ENCODE measurements around the gene INSIG2. TPM values are rescaled to one million over a fixed set of nuclear protein-coding genes. Genes with fewer than 3 reads are reported as not detected.

Gene INSIG2
- total and polyA plus RNA-seq, 2 of the 8 experiments (the other 6 are each of a cell fraction or from before 2014, with no cell fraction given), result 7.0 to 11.2 TPM

DNA sequence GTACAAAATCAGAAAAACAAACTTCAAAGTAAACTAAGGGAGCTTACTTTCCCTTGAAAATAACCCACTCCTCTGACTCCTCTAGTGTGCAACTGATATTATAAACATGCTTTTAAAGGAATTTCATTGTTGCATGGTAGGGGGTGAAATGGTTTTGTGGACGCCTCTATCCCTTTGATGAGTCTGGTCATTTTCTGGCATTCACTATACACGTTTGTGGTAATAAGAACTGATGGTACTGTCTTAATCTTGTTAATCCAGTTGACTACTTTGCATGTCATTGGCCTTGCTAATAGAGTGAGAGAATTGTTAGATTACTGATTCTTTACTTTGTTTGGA lies 2.8 kb downstream of the INSIG2 start (continued):
- TF ChIP-seq, protein P1, sequence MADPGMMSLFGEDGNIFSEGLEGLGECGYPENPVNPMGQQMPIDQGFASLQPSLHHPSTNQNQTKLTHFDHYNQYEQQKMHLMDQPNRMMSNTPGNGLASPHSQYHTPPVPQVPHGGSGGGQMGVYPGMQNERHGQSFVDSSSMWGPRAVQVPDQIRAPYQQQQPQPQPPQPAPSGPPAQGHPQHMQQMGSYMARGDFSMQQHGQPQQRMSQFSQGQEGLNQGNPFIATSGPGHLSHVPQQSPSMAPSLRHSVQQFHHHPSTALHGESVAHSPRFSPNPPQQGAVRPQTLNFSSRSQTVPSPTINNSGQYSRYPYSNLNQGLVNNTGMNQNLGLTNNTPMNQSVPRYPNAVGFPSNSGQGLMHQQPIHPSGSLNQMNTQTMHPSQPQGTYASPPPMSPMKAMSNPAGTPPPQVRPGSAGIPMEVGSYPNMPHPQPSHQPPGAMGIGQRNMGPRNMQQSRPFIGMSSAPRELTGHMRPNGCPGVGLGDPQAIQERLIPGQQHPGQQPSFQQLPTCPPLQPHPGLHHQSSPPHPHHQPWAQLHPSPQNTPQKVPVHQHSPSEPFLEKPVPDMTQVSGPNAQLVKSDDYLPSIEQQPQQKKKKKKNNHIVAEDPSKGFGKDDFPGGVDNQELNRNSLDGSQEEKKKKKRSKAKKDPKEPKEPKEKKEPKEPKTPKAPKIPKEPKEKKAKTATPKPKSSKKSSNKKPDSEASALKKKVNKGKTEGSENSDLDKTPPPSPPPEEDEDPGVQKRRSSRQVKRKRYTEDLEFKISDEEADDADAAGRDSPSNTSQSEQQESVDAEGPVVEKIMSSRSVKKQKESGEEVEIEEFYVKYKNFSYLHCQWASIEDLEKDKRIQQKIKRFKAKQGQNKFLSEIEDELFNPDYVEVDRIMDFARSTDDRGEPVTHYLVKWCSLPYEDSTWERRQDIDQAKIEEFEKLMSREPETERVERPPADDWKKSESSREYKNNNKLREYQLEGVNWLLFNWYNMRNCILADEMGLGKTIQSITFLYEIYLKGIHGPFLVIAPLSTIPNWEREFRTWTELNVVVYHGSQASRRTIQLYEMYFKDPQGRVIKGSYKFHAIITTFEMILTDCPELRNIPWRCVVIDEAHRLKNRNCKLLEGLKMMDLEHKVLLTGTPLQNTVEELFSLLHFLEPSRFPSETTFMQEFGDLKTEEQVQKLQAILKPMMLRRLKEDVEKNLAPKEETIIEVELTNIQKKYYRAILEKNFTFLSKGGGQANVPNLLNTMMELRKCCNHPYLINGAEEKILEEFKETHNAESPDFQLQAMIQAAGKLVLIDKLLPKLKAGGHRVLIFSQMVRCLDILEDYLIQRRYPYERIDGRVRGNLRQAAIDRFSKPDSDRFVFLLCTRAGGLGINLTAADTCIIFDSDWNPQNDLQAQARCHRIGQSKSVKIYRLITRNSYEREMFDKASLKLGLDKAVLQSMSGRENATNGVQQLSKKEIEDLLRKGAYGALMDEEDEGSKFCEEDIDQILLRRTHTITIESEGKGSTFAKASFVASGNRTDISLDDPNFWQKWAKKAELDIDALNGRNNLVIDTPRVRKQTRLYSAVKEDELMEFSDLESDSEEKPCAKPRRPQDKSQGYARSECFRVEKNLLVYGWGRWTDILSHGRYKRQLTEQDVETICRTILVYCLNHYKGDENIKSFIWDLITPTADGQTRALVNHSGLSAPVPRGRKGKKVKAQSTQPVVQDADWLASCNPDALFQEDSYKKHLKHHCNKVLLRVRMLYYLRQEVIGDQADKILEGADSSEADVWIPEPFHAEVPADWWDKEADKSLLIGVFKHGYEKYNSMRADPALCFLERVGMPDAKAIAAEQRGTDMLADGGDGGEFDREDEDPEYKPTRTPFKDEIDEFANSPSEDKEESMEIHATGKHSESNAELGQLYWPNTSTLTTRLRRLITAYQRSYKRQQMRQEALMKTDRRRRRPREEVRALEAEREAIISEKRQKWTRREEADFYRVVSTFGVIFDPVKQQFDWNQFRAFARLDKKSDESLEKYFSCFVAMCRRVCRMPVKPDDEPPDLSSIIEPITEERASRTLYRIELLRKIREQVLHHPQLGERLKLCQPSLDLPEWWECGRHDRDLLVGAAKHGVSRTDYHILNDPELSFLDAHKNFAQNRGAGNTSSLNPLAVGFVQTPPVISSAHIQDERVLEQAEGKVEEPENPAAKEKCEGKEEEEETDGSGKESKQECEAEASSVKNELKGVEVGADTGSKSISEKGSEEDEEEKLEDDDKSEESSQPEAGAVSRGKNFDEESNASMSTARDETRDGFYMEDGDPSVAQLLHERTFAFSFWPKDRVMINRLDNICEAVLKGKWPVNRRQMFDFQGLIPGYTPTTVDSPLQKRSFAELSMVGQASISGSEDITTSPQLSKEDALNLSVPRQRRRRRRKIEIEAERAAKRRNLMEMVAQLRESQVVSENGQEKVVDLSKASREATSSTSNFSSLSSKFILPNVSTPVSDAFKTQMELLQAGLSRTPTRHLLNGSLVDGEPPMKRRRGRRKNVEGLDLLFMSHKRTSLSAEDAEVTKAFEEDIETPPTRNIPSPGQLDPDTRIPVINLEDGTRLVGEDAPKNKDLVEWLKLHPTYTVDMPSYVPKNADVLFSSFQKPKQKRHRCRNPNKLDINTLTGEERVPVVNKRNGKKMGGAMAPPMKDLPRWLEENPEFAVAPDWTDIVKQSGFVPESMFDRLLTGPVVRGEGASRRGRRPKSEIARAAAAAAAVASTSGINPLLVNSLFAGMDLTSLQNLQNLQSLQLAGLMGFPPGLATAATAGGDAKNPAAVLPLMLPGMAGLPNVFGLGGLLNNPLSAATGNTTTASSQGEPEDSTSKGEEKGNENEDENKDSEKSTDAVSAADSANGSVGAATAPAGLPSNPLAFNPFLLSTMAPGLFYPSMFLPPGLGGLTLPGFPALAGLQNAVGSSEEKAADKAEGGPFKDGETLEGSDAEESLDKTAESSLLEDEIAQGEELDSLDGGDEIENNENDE (IDR thresholded peaks at IDR 0.05; ENCODE audit: insufficient replicate concordance, low read length), result no peak
- no peak for TF ChIP-seq SUZ12 (IDR thresholded peaks at IDR 0.05; ENCODE audit: low read length)
- TF ChIP-seq TCF12 (IDR thresholded peaks at IDR 0.05; ENCODE audit: low read depth, low read length), result no peak
- TF ChIP-seq RNF2 (IDR thresholded peaks at IDR 0.05; ENCODE audit: borderline replicate concordance, low read depth, low read length, missing control alignments, poor library complexity, severe bottlenecking), result no peak
- TF ChIP-seq SP2 (IDR thresholded peaks at IDR 0.05; ENCODE audit: low read length), result no peak
- TF ChIP-seq JUND (IDR thresholded peaks at IDR 0.05; ENCODE audit: low read length), result no peak
- no peak for TF ChIP-seq EGR1 (IDR thresholded peaks at IDR 0.05; ENCODE audit: borderline replicate concordance, low read depth, low read length)
- TF ChIP-seq TEAD4 (IDR thresholded peaks at IDR 0.05; ENCODE audit: low read depth, low read length), result no peak
- TF ChIP-seq FOSL1 (IDR thresholded peaks at IDR 0.05; ENCODE audit: insufficient read depth, low read depth, low read length), result no peak
- no peak for TF ChIP-seq RAD21 (IDR thresholded peaks at IDR 0.05 in 1 of 2, conservative IDR thresholded peaks at IDR 0.05 in 1 of 2; ENCODE audit: low read depth in 2 of 2, low read length in 2 of 2)
- TF ChIP-seq EP300 (IDR thresholded peaks at IDR 0.05; ENCODE audit: borderline replicate concordance in 1 of 2, low read depth in 2 of 2, low read length in 2 of 2), result no peak
